Measurements from ENCODE around the gene ZNF341.

The ZNF341 gene

DNA sequence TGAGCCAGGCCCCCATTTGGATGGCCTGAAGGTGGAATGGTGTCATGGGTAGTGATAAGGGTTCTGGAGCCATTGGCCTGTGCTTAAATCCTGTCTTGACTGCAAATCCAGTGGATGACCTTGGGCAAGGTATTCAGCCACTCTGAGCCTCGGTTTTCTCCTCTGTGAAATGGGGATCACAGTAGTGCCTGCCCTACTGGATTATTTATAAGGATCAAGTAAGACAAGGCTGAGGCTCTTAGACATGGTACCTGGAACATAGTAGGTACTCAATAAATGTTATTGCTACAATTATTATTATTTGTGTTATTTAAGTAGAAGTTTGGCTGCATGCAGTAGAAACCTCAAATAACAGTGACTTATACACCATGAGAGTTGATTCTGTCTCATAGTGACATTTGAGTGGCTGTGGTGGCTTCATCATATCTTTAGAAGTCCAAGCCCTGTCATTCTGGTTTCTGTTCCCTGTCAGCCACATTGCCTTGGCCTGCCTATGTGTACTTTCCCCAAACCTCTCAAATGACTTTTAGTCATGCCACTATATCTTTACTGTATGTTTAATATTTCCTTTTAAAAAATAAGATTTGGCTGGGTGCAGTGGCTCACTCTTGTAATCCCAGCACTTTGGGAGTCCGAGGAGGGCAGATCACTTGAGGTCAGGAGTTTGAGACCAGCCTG lies 41.8 kb downstream of the ZNF341 start (continued):
- TF ChIP-seq, protein P1, sequence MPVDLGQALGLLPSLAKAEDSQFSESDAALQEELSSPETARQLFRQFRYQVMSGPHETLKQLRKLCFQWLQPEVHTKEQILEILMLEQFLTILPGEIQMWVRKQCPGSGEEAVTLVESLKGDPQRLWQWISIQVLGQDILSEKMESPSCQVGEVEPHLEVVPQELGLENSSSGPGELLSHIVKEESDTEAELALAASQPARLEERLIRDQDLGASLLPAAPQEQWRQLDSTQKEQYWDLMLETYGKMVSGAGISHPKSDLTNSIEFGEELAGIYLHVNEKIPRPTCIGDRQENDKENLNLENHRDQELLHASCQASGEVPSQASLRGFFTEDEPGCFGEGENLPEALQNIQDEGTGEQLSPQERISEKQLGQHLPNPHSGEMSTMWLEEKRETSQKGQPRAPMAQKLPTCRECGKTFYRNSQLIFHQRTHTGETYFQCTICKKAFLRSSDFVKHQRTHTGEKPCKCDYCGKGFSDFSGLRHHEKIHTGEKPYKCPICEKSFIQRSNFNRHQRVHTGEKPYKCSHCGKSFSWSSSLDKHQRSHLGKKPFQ (tag by site-specific recombination; IDR thresholded peaks at IDR 0.05) = no peak
- TF ChIP-seq ZNF16 (tag by site-specific recombination; IDR thresholded peaks at IDR 0.05; ENCODE audit: low read depth) = no peak
- TF ChIP-seq ZNF658 (tag by site-specific recombination; IDR thresholded peaks at IDR 0.05) = no peak
- TF ChIP-seq, protein P2, sequence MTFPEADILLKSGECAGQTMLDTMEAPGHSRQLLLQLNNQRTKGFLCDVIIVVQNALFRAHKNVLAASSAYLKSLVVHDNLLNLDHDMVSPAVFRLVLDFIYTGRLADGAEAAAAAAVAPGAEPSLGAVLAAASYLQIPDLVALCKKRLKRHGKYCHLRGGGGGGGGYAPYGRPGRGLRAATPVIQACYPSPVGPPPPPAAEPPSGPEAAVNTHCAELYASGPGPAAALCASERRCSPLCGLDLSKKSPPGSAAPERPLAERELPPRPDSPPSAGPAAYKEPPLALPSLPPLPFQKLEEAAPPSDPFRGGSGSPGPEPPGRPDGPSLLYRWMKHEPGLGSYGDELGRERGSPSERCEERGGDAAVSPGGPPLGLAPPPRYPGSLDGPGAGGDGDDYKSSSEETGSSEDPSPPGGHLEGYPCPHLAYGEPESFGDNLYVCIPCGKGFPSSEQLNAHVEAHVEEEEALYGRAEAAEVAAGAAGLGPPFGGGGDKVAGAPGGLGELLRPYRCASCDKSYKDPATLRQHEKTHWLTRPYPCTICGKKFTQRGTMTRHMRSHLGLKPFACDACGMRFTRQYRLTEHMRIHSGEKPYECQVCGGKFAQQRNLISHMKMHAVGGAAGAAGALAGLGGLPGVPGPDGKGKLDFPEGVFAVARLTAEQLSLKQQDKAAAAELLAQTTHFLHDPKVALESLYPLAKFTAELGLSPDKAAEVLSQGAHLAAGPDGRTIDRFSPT (tag by site-specific recombination; IDR thresholded peaks at IDR 0.05) = no peak
- no peak for TF ChIP-seq BCL11A (tag by site-specific recombination; IDR thresholded peaks at IDR 0.05; ENCODE audit: low read depth)
- TF ChIP-seq ZBTB8A (tag by site-specific recombination; IDR thresholded peaks at IDR 0.05) = no peak
- TF ChIP-seq, protein P3, sequence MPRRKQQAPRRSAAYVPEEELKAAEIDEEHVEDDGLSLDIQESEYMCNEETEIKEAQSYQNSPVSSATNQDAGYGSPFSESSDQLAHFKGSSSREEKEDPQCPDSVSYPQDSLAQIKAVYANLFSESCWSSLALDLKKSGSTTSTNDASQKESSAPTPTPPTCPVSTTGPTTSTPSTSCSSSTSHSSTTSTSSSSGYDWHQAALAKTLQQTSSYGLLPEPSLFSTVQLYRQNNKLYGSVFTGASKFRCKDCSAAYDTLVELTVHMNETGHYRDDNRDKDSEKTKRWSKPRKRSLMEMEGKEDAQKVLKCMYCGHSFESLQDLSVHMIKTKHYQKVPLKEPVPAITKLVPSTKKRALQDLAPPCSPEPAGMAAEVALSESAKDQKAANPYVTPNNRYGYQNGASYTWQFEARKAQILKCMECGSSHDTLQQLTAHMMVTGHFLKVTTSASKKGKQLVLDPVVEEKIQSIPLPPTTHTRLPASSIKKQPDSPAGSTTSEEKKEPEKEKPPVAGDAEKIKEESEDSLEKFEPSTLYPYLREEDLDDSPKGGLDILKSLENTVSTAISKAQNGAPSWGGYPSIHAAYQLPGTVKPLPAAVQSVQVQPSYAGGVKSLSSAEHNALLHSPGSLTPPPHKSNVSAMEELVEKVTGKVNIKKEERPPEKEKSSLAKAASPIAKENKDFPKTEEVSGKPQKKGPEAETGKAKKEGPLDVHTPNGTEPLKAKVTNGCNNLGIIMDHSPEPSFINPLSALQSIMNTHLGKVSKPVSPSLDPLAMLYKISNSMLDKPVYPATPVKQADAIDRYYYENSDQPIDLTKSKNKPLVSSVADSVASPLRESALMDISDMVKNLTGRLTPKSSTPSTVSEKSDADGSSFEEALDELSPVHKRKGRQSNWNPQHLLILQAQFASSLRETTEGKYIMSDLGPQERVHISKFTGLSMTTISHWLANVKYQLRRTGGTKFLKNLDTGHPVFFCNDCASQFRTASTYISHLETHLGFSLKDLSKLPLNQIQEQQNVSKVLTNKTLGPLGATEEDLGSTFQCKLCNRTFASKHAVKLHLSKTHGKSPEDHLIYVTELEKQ (tag by site-specific recombination; IDR thresholded peaks at IDR 0.05; ENCODE audit: borderline replicate concordance) = no peak
- no peak for TF ChIP-seq IKZF3 (tag by site-specific recombination; IDR thresholded peaks at IDR 0.05)

DNA sequence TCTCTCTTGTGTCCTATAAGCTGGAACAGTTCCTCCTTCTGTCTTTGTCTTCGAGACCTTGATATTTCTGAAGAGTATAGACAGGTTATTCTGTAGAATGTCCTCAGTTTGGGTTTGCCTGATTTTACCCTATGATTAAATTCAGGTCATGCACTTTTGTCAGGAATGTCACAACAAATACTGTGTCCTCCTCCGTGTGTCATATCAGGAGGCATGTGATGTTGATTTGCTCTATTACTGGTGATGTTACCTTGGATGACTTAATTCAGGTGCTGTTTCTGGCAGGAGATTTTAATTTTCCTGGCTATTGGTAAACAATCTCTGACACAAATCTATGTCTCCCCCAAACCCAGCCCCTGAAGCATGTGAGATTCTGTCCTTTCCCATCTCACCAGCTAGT lies 46.0 kb downstream of the ZNF341 start:
- H3K9me3 ChIP-seq (ENCODE audit: control insufficient read depth, insufficient read depth, low read depth, low read length) = no peaks in the 10 kb centered on the region
- ChIA-PET CTCF (no interaction called here), POLR2A (interaction anchor here (0.7 kb wide), 1 partner anchor 334 kb away, joined by 3 read pairs; the partner anchor contains the start of gene EIF2S2)
- H3K27ac ChIP-seq (ENCODE audit: extremely low read depth, low read depth, low read length) = no peak overlapping the region
- H3K36me3 ChIP-seq (ENCODE audit: control insufficient read depth in 2 of 2, insufficient read depth in 1 of 2, low read length in 2 of 2) = no peaks in the 10 kb centered on the region; a peak in 1 of 3 replicates
- no peak overlapping the region for H3K4me3 ChIP-seq (ENCODE audit: low read depth, low read length)
- TF ChIP-seq ZNF677 (tag by site-specific recombination; IDR thresholded peaks at IDR 0.05) = no peak
- TF ChIP-seq ZBTB1 (tag by site-specific recombination; IDR thresholded peaks at IDR 0.05) = no peak
- TF ChIP-seq, protein P2 (tag by site-specific recombination; IDR thresholded peaks at IDR 0.05) = no peak
- TF ChIP-seq ZNF292 (tag by site-specific recombination; IDR thresholded peaks at IDR 0.05; ENCODE audit: borderline replicate concordance, low read depth) = no peak
- TF ChIP-seq ZNF785 (tag by site-specific recombination; IDR thresholded peaks at IDR 0.05) = no peak
- no peak for TF ChIP-seq GLI2 (tag by site-specific recombination; IDR thresholded peaks at IDR 0.05; ENCODE audit: borderline replicate concordance, low read depth)
- no peak for TF ChIP-seq ZNF24 (tag by site-specific recombination; IDR thresholded peaks at IDR 0.05)
- no peak for TF ChIP-seq ZNF23 (tag by site-specific recombination; IDR thresholded peaks at IDR 0.05; ENCODE audit: borderline replicate concordance)
- no peak for TF ChIP-seq FEZF1 (tag by site-specific recombination; IDR thresholded peaks at IDR 0.05)
- no peak for TF ChIP-seq ZNF10 (tag by site-specific recombination; IDR thresholded peaks at IDR 0.05)
- no peak for TF ChIP-seq RBAK (tag by site-specific recombination; IDR thresholded peaks at IDR 0.05)
- TF ChIP-seq HOXD13 (CRISPR knock-in tag; IDR thresholded peaks at IDR 0.05; ENCODE audit: borderline replicate concordance) = no peak
- no peak for TF ChIP-seq ZNF621 (tag by site-specific recombination; IDR thresholded peaks at IDR 0.05)
- TF ChIP-seq, protein P4, sequence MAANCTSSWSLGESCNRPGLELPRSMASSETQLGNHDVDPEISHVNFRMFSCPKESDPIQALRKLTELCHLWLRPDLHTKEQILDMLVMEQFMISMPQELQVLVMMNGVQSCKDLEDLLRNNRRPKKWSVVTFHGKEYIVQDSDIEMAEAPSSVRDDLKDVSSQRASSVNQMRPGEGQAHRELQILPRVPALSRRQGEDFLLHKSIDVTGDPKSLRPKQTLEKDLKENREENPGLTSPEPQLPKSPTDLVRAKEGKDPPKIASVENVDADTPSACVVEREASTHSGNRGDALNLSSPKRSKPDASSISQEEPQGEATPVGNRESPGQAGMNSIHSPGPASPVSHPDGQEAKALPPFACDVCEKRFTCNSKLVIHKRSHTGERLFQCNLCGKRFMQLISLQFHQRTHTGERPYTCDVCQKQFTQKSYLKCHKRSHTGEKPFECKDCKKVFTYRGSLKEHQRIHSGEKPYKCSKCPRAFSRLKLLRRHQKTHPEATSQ (tag by site-specific recombination; IDR thresholded peaks at IDR 0.05) = no peak
- H3K4me1 ChIP-seq (ENCODE audit: control insufficient read depth, insufficient read depth, low read length) = no peaks in the 10 kb centered on the region

Measured in HEK293 (cell line).